Measurements from ENCODE around the gene HMGCS2. TPM values are rescaled to one million over a fixed set of nuclear protein-coding genes. Genes with fewer than 3 reads are reported as not detected.

The HMGCS2 gene
- total and polyA plus RNA-seq, 10 donors, result 0.06 to 0.11 TPM; not detected in 8

- H3K9me3 ChIP-seq, result no peaks in the 10 kb centered on the region
- no peaks in the 10 kb centered on the region for H3K4me1 ChIP-seq
- intact Hi-C loops (cut with DNase I; ENCODE audit: low total_unique reads), result no loop called here
- no peaks in the 10 kb centered on the region for H3K27me3 ChIP-seq (replicated peaks in 1 of 7)
- no peak for TF ChIP-seq POLR2A (IDR thresholded peaks at IDR 0.05)
- TF ChIP-seq POLR2AphosphoS5 (IDR thresholded peaks at IDR 0.05), result no peak
- no peak for TF ChIP-seq CTCF (IDR thresholded peaks at IDR 0.05 in 8 of 11, conservative IDR thresholded peaks at IDR 0.05 in 3 of 11)
- DNase-seq, result no peak
- no peak overlapping the region for H3K4me3 ChIP-seq
- H3K27ac ChIP-seq, result no peak overlapping the region
- no peaks in the 10 kb centered on the region for H3K36me3 ChIP-seq
- WGBS, 5 donors, result 75 to 88% (median 78%) methylated on average over 7 of the region's 7 CpGs
Observed at GRCh38 chr1:119774746-119775490, 6.2 kb upstream of the HMGCS2 start.

- no peak for TF ChIP-seq CTCF (IDR thresholded peaks at IDR 0.05 in 8 of 11, conservative IDR thresholded peaks at IDR 0.05 in 3 of 11)
- no peak for TF ChIP-seq POLR2A (IDR thresholded peaks at IDR 0.05)
- no peak for TF ChIP-seq POLR2AphosphoS5 (IDR thresholded peaks at IDR 0.05)
- WGBS, 5 donors, result 62 to 82% (median 75%) methylated on average over 3 of the region's 3 CpGs
Observed at GRCh38 chr1:119773711-119774241, 5.1 kb upstream of the HMGCS2 start.

GRCh38 chr1:119772298-119772697 lies 3.6 kb upstream of the HMGCS2 start:
- no peak for DNase-seq
- intact Hi-C loops (cut with DNase I; ENCODE audit: low total_unique reads), result no loop called here
- TF ChIP-seq POLR2A (IDR thresholded peaks at IDR 0.05), result no peak
- no peak for TF ChIP-seq POLR2AphosphoS5 (IDR thresholded peaks at IDR 0.05)
- TF ChIP-seq CTCF (IDR thresholded peaks at IDR 0.05 in 8 of 11, conservative IDR thresholded peaks at IDR 0.05 in 3 of 11), result no peak
- Histone ChIP-seq H3K36me3 (no peaks in the 10 kb centered on the region), H3K4me3 (no peak overlapping the region), H3K27ac (no peak overlapping the region), H3K9me3 (no peaks in the 10 kb centered on the region), H3K4me1 (no peaks in the 10 kb centered on the region), H3K27me3 (replicated peaks in 1 of 7) (peaks cover 0 to 12% (median 0%) of the 10 kb centered on the region in 7 donors)
- WGBS, 5 donors, result 93 to 97% (median 95%) methylated on average over 2 of the region's 2 CpGs

More at GRCh38 chr1:119773711-119774241, 5.1 kb upstream of the HMGCS2 start:
- intact Hi-C loops (cut with DNase I; ENCODE audit: low total_unique reads), result no loop called here
- Histone ChIP-seq H3K36me3 (no peaks in the 10 kb centered on the region), H3K9me3 (no peaks in the 10 kb centered on the region), H3K27ac (no peak overlapping the region), H3K4me3 (no peak overlapping the region), H3K4me1 (no peaks in the 10 kb centered on the region), H3K27me3 (replicated peaks in 1 of 7) (peaks cover 0 to 6% (median 0%) of the 10 kb centered on the region in 7 donors)
- no peak for DNase-seq

GRCh38 chr1:119771770-119772169 lies 3.1 kb upstream of the HMGCS2 start:
- Histone ChIP-seq H3K27me3 (replicated peaks in 1 of 7) (peaks cover 0 to 16% (median 0%) of the 10 kb centered on the region in 7 donors), H3K4me3 (no peak overlapping the region), H3K27ac (no peak overlapping the region), H3K36me3 (no peaks in the 10 kb centered on the region), H3K9me3 (no peaks in the 10 kb centered on the region), H3K4me1 (no peaks in the 10 kb centered on the region)
- WGBS, 5 donors, result 77 to 89% (median 85%) methylated on average over 3 of the region's 3 CpGs
- intact Hi-C loops (cut with DNase I; ENCODE audit: low total_unique reads), result no loop called here
- TF ChIP-seq POLR2AphosphoS5 (IDR thresholded peaks at IDR 0.05) (no peak), POLR2A (IDR thresholded peaks at IDR 0.05) (no peak), CTCF (IDR thresholded peaks at IDR 0.05 in 8 of 11, conservative IDR thresholded peaks at IDR 0.05 in 3 of 11) (no peak)
- DNase-seq, result no peak

Data from spleen (tissue), 11 donors.